DOHH2 (cell line): ENCODE measurements around the gene LYPD3.

Experiments used
- H3F3A ChIP-seq: fragments of 200-600 bp; sonication (generic), shearing (Covaris generic); 2 replicates; pipeline ENCODE4 v1.6.0; 2016; ENCODE audit warnings: antibody characterized with exemption, mild to moderate bottlenecking; ENCODE audit not compliant: control insufficient read depth, insufficient read depth
- H3K27ac ChIP-seq: fragments of 200-600 bp; sonication (generic); 2 replicates; pipeline ENCODE4 v1.5.1; 2014; ENCODE audit warnings: low read depth, mild to moderate bottlenecking, low read length, moderate library complexity
- H3K27me3 ChIP-seq: fragments of 200-600 bp; sonication (generic); 2 replicates; pipeline ENCODE4 v1.6.1; 2014; ENCODE audit warnings: mild to moderate bottlenecking, low read length, mixed read lengths; ENCODE audit not compliant: control insufficient read depth
- H3K36me3 ChIP-seq: fragments of 200-600 bp; sonication (generic); 2 replicates; pipeline ENCODE4 v1.6.1; 2014; ENCODE audit warnings: mild to moderate bottlenecking, low read length, moderate library complexity, mixed read lengths; ENCODE audit not compliant: control insufficient read depth
- H3K4me1 ChIP-seq: fragments of 200-600 bp; sonication (generic); 2 replicates; pipeline ENCODE4 v1.6.1; 2014; ENCODE audit warnings: mild to moderate bottlenecking, low read length, mixed read lengths; ENCODE audit not compliant: control insufficient read depth
- H3K4me2 ChIP-seq: fragments of 200-600 bp; sonication (generic); 2 replicates; pipeline ENCODE4 v1.6.0; 2014; ENCODE audit warnings: mild to moderate bottlenecking, low read length, moderate library complexity
- H3K4me3 ChIP-seq: fragments of 200-600 bp; sonication (generic); 2 replicates; pipeline ENCODE4 v1.5.1; 2014; ENCODE audit warnings: mild to moderate bottlenecking, low read length, mixed read lengths
- H3K79me2 ChIP-seq: fragments of 200-600 bp; sonication (generic); 2 replicates; pipeline ENCODE4 v1.6.1; 2014; ENCODE audit warnings: mild to moderate bottlenecking, low read length, mixed read lengths; ENCODE audit not compliant: control insufficient read depth
- H3K9me2 ChIP-seq: fragments of 200-600 bp; sonication (generic); replicated peaks from 2 replicates; pipeline ENCODE4 v1.6.1; 2014; ENCODE audit warnings: mild to moderate bottlenecking, low read length, mixed read lengths; ENCODE audit not compliant: control insufficient read depth
- H3K9me3 ChIP-seq: fragments of 200-600 bp; sonication (generic); 2 replicates; pipeline ENCODE4 v1.6.1; 2014; ENCODE audit warnings: antibody characterized with exemption, low read length, mixed read lengths; ENCODE audit not compliant: control insufficient read depth, insufficient read depth
- H4K20me1 ChIP-seq: fragments of 200-600 bp; sonication (generic); 2 replicates; pipeline ENCODE4 v1.6.0; 2014; ENCODE audit warnings: low read depth, mild to moderate bottlenecking, antibody characterized with exemption, low read length, moderate library complexity; ENCODE audit not compliant: control insufficient read depth, insufficient read depth
- EZH2phosphoT487 ChIP-seq: fragments of 200-600 bp; sonication (generic); IDR thresholded peaks from 2 replicates; pipeline ENCODE4 v1.6.1; 2017; ENCODE audit warnings: borderline replicate concordance, mild to moderate bottlenecking, antibody characterized with exemption, low read length, moderate library complexity, mixed read lengths
- TF ChIP-seq, protein P1 (sequence below): fragments of 200-600 bp; sonication (generic); IDR thresholded peaks from one replicate; pipeline ENCODE4 v1.5.1; 2014; ENCODE audit warnings: antibody characterized with exemption, mild to moderate bottlenecking, low read depth, low read length; ENCODE audit not compliant: poor library complexity, severe bottlenecking

LYPD3 gene

GRCh38 chr19:43429395-43429794 is 36.0 kb downstream of the LYPD3 start:
- Histone ChIP-seq H3K79me2 (no peaks in the 10 kb centered on the region), H3K9me2 (no peaks in the 10 kb centered on the region), H3K4me2 (no peak overlapping the region), H4K20me1 (no peaks in the 10 kb centered on the region), H3K36me3 (no peaks in the 10 kb centered on the region), H3F3A (no peaks in the 10 kb centered on the region), H3K27me3 (no peaks in the 10 kb centered on the region), H3K27ac (no peak overlapping the region), H3K4me1 (no peaks in the 10 kb centered on the region), H3K4me3 (no peak overlapping the region), H3K9me3 (no peaks in the 10 kb centered on the region)
- TF ChIP-seq, protein P1, sequence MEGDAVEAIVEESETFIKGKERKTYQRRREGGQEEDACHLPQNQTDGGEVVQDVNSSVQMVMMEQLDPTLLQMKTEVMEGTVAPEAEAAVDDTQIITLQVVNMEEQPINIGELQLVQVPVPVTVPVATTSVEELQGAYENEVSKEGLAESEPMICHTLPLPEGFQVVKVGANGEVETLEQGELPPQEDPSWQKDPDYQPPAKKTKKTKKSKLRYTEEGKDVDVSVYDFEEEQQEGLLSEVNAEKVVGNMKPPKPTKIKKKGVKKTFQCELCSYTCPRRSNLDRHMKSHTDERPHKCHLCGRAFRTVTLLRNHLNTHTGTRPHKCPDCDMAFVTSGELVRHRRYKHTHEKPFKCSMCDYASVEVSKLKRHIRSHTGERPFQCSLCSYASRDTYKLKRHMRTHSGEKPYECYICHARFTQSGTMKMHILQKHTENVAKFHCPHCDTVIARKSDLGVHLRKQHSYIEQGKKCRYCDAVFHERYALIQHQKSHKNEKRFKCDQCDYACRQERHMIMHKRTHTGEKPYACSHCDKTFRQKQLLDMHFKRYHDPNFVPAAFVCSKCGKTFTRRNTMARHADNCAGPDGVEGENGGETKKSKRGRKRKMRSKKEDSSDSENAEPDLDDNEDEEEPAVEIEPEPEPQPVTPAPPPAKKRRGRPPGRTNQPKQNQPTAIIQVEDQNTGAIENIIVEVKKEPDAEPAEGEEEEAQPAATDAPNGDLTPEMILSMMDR, result no peak
- TF ChIP-seq EZH2phosphoT487, result no peak

GRCh38 chr19:43425567-43426392 is 39.6 kb downstream of the LYPD3 start:
- Histone ChIP-seq H3K4me3 (no peak overlapping the region), H3K36me3 (no peaks in the 10 kb centered on the region), H3K4me2 (no peak overlapping the region), H3K9me3 (no peaks in the 10 kb centered on the region), H3K27me3 (no peaks in the 10 kb centered on the region), H3K79me2 (no peaks in the 10 kb centered on the region), H3K4me1 (no peaks in the 10 kb centered on the region), H3K27ac (no peak overlapping the region), H3F3A (no peaks in the 10 kb centered on the region), H4K20me1 (no peaks in the 10 kb centered on the region), H3K9me2 (no peaks in the 10 kb centered on the region)
- TF ChIP-seq, protein P1, result peak; percentile 47
- TF ChIP-seq EZH2phosphoT487, result no peak

GRCh38 chr19:43423779-43424178 is 41.6 kb downstream of the LYPD3 start:
- H3F3A ChIP-seq, result no peaks in the 10 kb centered on the region
- no peaks in the 10 kb centered on the region for H4K20me1 ChIP-seq
- H3K9me2 ChIP-seq, result no peaks in the 10 kb centered on the region
- no peaks in the 10 kb centered on the region for H3K27me3 ChIP-seq
- no peak overlapping the region for H3K4me3 ChIP-seq
- H3K4me2 ChIP-seq, result no peak overlapping the region
- H3K9me3 ChIP-seq, result no peaks in the 10 kb centered on the region
- no peak overlapping the region for H3K27ac ChIP-seq
- H3K79me2 ChIP-seq, result no peaks in the 10 kb centered on the region
- TF ChIP-seq, protein P1, result no peak
- no peak for TF ChIP-seq EZH2phosphoT487
- no peaks in the 10 kb centered on the region for H3K36me3 ChIP-seq
- H3K4me1 ChIP-seq, result no peaks in the 10 kb centered on the region
